CD4-positive, alpha-beta T cell (primary cell): ENCODE data around the gene HLA-A. TPM values are rescaled to one million over a fixed set of nuclear protein-coding genes. Genes with fewer than 3 reads are reported as not detected.
A peak's percentile ranks its signal among the peaks of the same experiment; 100 is the strongest.

Source experiments
- ATAC-seq: fragments of 200-7000 bp; cut with Tn5 transposase; one replicate; pipeline ENCODE4 v1.10.0; 2022; ENCODE audit warnings: mild to moderate bottlenecking; ENCODE audit not compliant: poor library complexity
- CTCF ChIA-PET: fragments of 350-600 bp; sonication (Branson Sonifier 250); formaldehyde crosslinking; loops from one replicate; lab custom pipeline; 2021; ENCODE audit warnings: antibody characterized with exemption, inconsistent platforms; lab: Charles Lee
- POLR2A ChIA-PET: fragments of 350-600 bp; sonication (Branson Sonifier 250); formaldehyde crosslinking; loops from one replicate; lab custom pipeline; 2021; ENCODE audit warnings: antibody characterized with exemption, inconsistent platforms; lab: Charles Lee
- DNase-seq, 14 experiments: peaks; one replicate each; pipeline ENCODE4 v3.0.0-alpha.2; 2013 to 2020; ENCODE audit warnings: mixed read lengths in 2 of 14
- H3K27ac ChIP-seq, 2 donors: one replicate each; pipeline versions ENCODE4 v1.5.1 to v1.7.0; 2013; ENCODE audit warnings: low read length in 2 of 2, low read depth in 1 of 2, mild to moderate bottlenecking in 1 of 2
- H3K27me3 ChIP-seq, 2 experiments: 1 replicate in 1 of 2; 2 replicates in 1 of 2; pipeline versions ENCODE4 v1.6.1 to v1.7.0; 2013; ENCODE audit warnings: low read length in 2 of 2, control low read depth in 1 of 2, mild to moderate bottlenecking in 1 of 2, moderate library complexity in 1 of 2; ENCODE audit not compliant: insufficient read depth in 2 of 2, control insufficient read depth in 1 of 2
- H3K36me3 ChIP-seq: one replicate; pipeline ENCODE4 v1.6.1; 2013; ENCODE audit warnings: low read length, control low read depth; ENCODE audit not compliant: insufficient read depth
- H3K4me1 ChIP-seq: one replicate; pipeline ENCODE4 v1.6.1; 2013; ENCODE audit warnings: low read length, control low read depth; ENCODE audit not compliant: insufficient read depth
- H3K4me3 ChIP-seq: one replicate; pipeline ENCODE4 v1.5.1; 2013; ENCODE audit warnings: mild to moderate bottlenecking, low read length, moderate library complexity
- H3K9me3 ChIP-seq, 2 experiments: 1 replicate in 1 of 2; 2 replicates in 1 of 2; pipeline versions ENCODE4 v1.6.1 to v1.7.0; 2013; ENCODE audit warnings: low read length in 2 of 2, mild to moderate bottlenecking in 2 of 2, control low read depth in 1 of 2, moderate library complexity in 1 of 2; ENCODE audit not compliant: control insufficient read depth in 1 of 2, insufficient read depth in 1 of 2
- H3K27ac Mint-ChIP-seq: one replicate; pipeline ENCODE4 v1.8.0; 2020; ENCODE audit warnings: mixed read lengths
- H3K27me3 Mint-ChIP-seq: one replicate; pipeline ENCODE4 v1.8.0; 2021; ENCODE audit warnings: mixed read lengths
- H3K36me3 Mint-ChIP-seq: one replicate; pipeline ENCODE4 v1.8.0; 2021; ENCODE audit warnings: low read depth, mixed read lengths
- H3K4me1 Mint-ChIP-seq: one replicate; pipeline ENCODE4 v1.8.0; 2021; ENCODE audit warnings: low read depth, mixed read lengths
- H3K4me3 Mint-ChIP-seq: one replicate; pipeline ENCODE4 v1.8.0; 2020; ENCODE audit warnings: mild to moderate bottlenecking, mixed read lengths
- H3K9me3 Mint-ChIP-seq: one replicate; pipeline ENCODE4 v1.8.0; 2020; ENCODE audit warnings: mixed read lengths
- CTCF ChIP-seq: fragments of 200-600 bp; IDR thresholded peaks from one replicate; pipeline ENCODE4 v1.8.0; 2022; ENCODE audit warnings: antibody characterized with exemption, mild to moderate bottlenecking
- intact Hi-C, 2 experiments: fragments of 100-400 bp; cut with DNase I in 1 of 2; cut with micrococcal nuclease in 1 of 2; formaldehyde crosslinking; loops; one replicate each; pipeline versions ENCODE4 v1.15.1 to v1.9.0; 2023 to 2025; cut with DNase I, micrococcal nuclease
- polyA plus RNA-seq, 2 donors: library from polyadenylated mRNA; unstranded; fragments of 120-200 nt; gene quantifications; one replicate each; pipeline ENCODE4 v1.2.1, GENCODE V29; 2013
- total RNA-seq, 174 experiments: library from RNA in 2 of 174; stranded (reverse) in 2 of 174; gene quantifications; one replicate each; pipeline ENCODE4 v1.2.3 and lab custom pipeline; 2021 to 2026

HLA-A gene
- total RNA-seq (1,000 to 10,000 TPM; 1,767 to 1,801 TPM), total RNA-seq (lab: John Stamatoyannopoulos, UW) (1,151 to 4,991 (median 2,511) reads per million in 172 experiments)
- 1,927 TPM for polyA plus RNA-seq (2013, experiment 1 of 2)
- 1,825 TPM for polyA plus RNA-seq (2013, experiment 2 of 2)

- peak within 1 kb of the TSS; percentile 82 for H3K4me3 ChIP-seq
- CTCF ChIA-PET, result interaction anchor here (1.2 kb wide), 1 partner anchor 14 kb away, joined by 3 read pairs; no protein-coding TSS in a partner anchor
- peaks cover 61% of the 10 kb centered on the region for H3K36me3 Mint-ChIP-seq
Measured at GRCh38 chr6:29942275-29943052, at the start of gene HLA-A. HLA-A (plus strand) TSS chr6:29942532; CDS start chr6:29942554, 22 bp downstream.

GRCh38 chr6:29892696-29893095 lies 49.6 kb upstream of the HLA-A start:
- Mint-ChIP-seq H3K4me1 (peaks cover 26% of the 10 kb centered on the region), H3K27ac (no peak overlapping the region), H3K36me3 (peaks cover 37% of the 10 kb centered on the region), H3K27me3 (no peaks in the 10 kb centered on the region), H3K9me3 (no peaks in the 10 kb centered on the region), H3K4me3 (peak overlapping the region; percentile 1)
- Histone ChIP-seq H3K27ac (no peak overlapping the region), H3K4me3 (no peak overlapping the region), H3K36me3 (no peaks in the 10 kb centered on the region), H3K27me3 (no peaks in the 10 kb centered on the region), H3K9me3 (peaks cover 0 to 6% of the 10 kb centered on the region in 2 experiments), H3K4me1 (peaks cover 11% of the 10 kb centered on the region)
- ATAC-seq (no peak), DNase-seq (peak in 1 of 14 experiments; percentile 1)
- ChIA-PET POLR2A (interaction anchor here (0.6 to 1.2 kb wide), 3 partner anchors 49 to 67 kb away, joined by 3 to 18 read pairs (median 4); no protein-coding TSS in a partner anchor), CTCF (no interaction called here)
- intact Hi-C loops, result loop anchor here (1.0 kb wide), 1 partner anchor 56 kb away; no protein-coding TSS in a partner anchor
- TF ChIP-seq CTCF, result no peak

More at GRCh38 chr6:29942275-29943052, at the start of gene HLA-A:
- Mint-ChIP-seq H3K9me3 (no peaks in the 10 kb centered on the region), H3K27me3 (peaks cover 4% of the 10 kb centered on the region), H3K4me3 (peak within 1 kb of the TSS; percentile 97), H3K4me1 (peaks cover 60% of the 10 kb centered on the region), H3K27ac (peak within 1 kb of the TSS; percentile 100)
- no peak for TF ChIP-seq CTCF
- no peaks in the 10 kb centered on the region for H3K27me3 ChIP-seq
- peak; percentile 89 for ATAC-seq
- POLR2A ChIA-PET, result interaction anchor here (0.7 to 2.8 kb wide), 12 partner anchors 16 to 293 kb away, joined by 3 to 54 read pairs (median 4); partner anchors contain the start of gene POLR1H
- peak; percentile 87 to 99 (median 91) for DNase-seq
- H3K9me3 ChIP-seq, result no peaks in the 10 kb centered on the region
- peaks cover 59% of the 10 kb centered on the region for H3K4me1 ChIP-seq
- peak within 1 kb of the TSS; percentile 96 to 99 for H3K27ac ChIP-seq
- H3K36me3 ChIP-seq, result peaks cover 49% of the 10 kb centered on the region
- intact Hi-C loops, result loop anchor here (1.0 to 10.0 kb wide), 6 partner anchors 15 to 122 kb away; partner anchors contain the start of genes POLR1H (in 2 of the 2) and PPP1R11 (in 1 of the 2)

GRCh38 chr6:29899281-29899680 lies 43.1 kb upstream of the HLA-A start:
- Mint-ChIP-seq H3K4me1 (no peaks in the 10 kb centered on the region), H3K4me3 (no peak overlapping the region), H3K27ac (no peak overlapping the region), H3K9me3 (no peaks in the 10 kb centered on the region), H3K36me3 (no peaks in the 10 kb centered on the region), H3K27me3 (peaks cover 10% of the 10 kb centered on the region)
- ChIA-PET CTCF (no interaction called here), POLR2A (interaction anchor here (0.6 kb wide), 1 partner anchor 43 kb away, joined by 3 read pairs; the partner anchor contains the start of gene HLA-A)
- ATAC-seq (no peak), DNase-seq (peak in 1 of 14 experiments; percentile 0)
- no peak overlapping the region for H3K27ac ChIP-seq
- peaks cover 0 to 6% of the 10 kb centered on the region in 2 experiments for H3K9me3 ChIP-seq
- no peaks in the 10 kb centered on the region for H3K4me1 ChIP-seq
- no peak overlapping the region for H3K4me3 ChIP-seq
- TF ChIP-seq CTCF, result no peak
- intact Hi-C loops, result no loop called here
- H3K27me3 ChIP-seq, result no peaks in the 10 kb centered on the region
- no peaks in the 10 kb centered on the region for H3K36me3 ChIP-seq
